RPMI7951 (cell line): ENCODE results near the gene RPS19BP1. TPM values are rescaled to one million over a fixed set of nuclear protein-coding genes. Genes with fewer than 3 reads are reported as not detected.

Experiments
- DNase-seq: peaks from one replicate; pipeline ENCODE4 v3.0.0-alpha.2; 2012; ENCODE audit warnings: low read depth
- total RNA-seq: library from RNA; depleted of rRNA; stranded (reverse); fragments of >200 nt; shearing (Covaris generic); gene quantifications from 2 replicates; pipeline ENCODE4 v1.2.3, GENCODE V29; 2014; rRNA removed

Gene RPS19BP1
- total RNA-seq, 1 experiment from 2014 or later, result 74.9 TPM

DNA sequence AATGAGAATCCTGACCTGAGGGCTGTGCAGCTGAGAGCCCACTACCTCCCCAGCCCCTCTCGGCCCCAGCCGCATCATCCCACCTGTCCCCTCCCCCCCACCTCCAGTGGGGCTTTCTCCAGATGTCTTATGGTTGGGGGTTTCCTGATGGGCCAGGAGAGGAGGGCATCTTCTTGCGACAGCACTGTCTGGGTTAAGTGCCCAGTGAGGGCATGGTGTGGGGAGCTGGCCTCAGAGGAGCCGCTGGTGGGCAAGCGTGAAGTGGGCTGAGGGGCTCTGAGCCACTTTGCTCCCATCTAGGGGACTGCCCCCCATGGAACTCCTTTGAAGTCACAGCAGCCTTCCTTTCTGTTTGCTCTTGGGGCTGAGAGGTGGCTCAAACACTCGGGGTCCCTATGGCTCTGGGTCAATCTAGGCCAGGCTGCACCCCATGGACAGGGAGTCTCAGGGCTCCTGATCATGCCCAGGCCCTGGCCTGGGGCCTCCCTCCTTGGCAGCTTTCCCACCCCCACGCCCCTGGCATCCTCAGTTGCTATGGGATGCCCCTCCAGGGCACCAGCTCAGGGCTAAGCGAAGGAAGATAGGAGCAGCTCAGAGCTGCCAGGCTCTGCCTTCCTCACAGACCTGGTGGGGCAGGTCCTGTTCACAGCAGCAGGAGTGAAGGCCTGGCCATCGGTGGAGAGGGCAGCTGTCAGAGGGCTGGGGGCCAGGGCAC, 41.4 kb downstream of the RPS19BP1 start:
- DNase-seq, result no peak

DNA sequence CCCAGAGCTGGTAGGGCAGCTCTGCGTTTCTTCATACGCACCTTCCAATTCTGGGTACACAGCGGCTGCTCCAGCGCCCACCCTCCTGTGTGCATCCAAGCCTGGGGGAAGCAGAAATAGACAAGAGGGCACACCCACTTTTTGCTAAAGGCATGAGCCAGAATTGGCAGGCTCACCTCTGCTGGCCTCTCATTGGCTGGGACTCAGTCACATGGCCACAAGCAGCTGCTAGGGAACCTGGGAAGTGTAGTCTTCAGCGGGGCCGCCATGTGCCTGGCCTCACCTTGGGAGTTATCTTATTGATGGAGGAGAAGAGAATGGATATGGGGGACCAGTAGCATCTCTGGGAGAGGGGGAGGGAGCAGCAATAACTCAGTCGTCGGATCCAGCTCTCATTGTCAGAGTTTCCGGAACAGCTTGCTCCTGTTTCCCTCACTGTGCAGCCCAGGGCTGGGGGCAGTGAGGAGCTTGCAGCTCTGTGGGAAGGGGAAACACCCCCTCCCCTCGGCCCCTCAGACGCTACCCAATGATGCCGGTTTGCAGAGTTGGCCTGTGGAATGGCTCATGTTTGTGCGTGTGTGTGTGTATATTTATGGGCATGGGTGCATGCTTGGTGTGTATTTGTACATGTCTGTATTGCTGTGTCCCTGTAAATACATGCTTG, 42.3 kb downstream of the RPS19BP1 start:
- DNase-seq, result peak; percentile 72

DNA sequence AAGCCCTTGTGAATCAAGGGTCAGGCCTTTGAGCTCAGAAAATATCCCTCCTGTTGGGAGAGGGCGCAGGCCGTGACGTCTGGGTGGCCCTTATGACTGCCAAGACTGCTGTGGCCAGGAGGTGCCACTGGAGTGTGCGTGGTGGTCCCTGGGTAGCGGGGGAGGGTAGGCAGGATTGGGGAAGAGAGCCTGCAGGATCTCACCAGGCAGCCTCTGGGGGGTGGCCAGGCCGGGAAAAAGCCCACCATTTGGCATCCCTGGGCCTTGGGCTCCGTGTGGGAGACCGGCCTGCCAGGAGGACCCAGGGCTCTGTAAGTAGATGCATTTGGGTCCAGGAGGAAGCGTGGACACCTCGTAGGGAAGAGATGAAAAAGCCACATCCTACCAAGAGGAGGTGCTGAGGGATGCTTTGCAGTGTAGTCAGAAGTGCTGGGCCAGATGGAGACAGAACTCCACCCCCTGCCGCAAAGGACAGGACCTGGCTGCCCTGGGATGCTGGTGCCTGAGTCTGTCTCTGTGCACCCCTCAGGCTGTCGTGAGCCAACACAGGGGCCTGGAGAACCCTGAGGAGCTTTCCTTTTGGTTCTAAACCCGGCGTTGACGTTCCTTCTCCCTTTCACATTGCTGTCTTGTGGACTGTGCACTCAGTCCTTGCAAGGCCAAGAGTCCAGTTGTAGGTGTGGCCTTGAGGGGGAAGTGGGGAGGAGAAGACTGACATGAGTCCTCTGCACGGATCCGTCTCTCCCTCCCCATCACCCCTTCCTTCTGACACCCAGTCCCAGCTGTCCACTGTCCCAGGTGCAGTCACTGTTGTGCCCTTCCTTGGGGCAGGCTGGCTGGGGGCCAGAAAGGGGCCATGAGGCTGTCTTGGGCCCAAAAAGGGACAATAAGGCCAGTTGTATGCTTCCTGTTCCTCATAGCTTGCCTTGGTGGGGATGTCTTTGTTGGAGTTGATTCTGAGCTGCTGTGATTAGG, 43.2 kb downstream of the RPS19BP1 start:
- no peak for DNase-seq

DNA sequence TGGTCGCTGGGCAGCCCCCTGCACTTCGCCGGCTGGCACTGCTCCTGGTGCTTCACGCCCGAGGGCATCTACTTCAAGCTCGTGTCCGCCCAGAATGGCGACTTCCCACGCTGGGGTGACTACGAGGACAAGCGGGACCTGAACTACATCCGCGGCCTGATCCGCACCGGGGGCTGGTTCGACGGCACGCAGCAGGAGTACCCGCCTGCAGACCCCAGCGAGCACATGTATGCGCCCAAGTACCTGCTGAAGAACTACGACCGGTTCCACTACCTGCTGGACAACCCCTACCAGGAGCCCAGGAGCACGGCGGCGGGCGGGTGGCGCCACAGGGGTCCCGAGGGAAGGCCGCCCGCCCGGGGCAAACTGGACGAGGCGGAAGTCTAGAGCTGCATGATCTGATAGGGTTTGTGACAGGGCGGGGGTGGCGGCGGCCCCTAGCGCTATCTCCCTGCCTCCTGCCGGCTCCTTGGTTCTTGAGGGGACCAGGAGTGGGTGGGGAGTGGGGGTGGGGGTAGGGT, 43.9 kb downstream of the RPS19BP1 start:
- no peak for DNase-seq

DNA sequence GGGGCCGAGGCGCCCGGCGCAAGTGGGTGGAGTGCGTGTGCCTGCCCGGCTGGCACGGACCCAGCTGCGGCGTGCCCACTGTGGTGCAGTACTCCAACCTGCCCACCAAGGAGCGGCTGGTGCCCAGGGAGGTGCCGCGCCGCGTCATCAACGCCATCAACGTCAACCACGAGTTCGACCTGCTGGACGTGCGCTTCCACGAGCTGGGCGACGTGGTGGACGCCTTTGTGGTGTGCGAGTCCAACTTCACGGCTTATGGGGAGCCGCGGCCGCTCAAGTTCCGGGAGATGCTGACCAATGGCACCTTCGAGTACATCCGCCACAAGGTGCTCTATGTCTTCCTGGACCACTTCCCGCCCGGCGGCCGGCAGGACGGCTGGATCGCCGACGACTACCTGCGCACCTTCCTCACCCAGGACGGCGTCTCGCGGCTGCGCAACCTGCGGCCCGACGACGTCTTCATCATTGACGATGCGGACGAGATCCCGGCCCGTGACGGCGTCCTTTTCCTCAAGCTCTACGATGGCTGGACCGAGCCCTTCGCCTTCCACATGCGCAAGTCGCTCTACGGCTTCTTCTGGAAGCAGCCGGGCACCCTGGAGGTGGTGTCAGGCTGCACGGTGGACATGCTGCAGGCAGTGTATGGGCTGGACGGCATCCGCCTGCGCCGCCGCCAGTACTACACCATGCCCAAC, 44.6 kb downstream of the RPS19BP1 start:
- DNase-seq, result no peak

DNA sequence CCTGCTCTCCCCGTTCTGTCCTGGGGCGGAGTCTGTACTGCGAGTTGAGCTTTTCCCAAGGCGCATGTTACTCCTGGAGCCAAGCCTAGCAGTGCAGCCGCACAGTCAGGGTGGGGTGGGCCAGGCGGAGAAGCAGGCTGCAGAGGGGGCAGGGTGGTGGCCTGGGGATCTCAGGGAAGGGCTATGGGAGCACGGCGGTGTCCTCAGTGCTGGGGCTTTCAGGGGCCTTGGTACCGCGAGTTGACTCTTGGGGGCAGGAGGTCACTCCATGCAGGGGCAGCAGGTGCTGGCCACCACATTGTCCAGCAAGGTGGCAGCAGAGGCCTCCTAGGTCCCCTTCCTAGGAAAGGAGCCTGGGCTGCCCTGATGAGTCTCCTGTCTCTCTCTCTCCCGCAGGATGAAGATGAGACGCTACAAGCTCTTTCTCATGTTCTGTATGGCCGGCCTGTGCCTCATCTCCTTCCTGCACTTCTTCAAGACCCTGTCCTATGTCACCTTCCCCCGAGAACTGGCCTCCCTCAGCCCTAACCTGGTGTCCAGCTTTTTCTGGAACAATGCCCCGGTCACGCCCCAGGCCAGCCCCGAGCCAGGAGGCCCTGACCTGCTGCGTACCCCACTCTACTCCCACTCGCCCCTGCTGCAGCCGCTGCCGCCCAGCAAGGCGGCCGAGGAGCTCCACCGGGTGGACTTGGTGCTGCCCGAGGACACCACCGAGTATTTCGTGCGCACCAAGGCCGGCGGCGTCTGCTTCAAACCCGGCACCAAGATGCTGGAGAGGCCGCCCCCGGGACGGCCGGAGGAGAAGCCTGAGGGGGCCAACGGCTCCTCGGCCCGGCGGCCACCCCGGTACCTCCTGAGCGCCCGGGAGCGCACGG, 45.4 kb downstream of the RPS19BP1 start:
- no peak for DNase-seq

DNA sequence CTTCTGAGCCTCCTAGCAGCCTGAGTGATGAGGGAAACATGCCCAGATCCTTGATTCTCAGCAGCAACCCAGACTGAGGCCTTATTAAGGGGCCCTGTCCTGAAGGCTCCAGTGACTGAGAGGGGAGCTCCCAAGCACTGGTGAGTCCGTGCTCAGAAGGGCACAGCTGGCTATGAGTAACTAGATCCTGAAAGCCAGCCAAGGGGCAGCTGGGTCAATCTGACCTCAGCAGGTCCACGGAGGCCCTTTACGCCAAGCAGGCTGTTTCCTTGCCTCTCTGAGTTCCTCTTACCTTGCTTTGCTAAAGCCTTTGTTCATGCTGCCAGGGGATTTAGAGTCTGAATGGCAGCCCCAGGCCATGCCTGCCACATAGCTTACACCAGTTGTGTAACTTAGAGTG, 49.8 kb downstream of the RPS19BP1 start:
- DNase-seq, result peak; percentile 69

DNA sequence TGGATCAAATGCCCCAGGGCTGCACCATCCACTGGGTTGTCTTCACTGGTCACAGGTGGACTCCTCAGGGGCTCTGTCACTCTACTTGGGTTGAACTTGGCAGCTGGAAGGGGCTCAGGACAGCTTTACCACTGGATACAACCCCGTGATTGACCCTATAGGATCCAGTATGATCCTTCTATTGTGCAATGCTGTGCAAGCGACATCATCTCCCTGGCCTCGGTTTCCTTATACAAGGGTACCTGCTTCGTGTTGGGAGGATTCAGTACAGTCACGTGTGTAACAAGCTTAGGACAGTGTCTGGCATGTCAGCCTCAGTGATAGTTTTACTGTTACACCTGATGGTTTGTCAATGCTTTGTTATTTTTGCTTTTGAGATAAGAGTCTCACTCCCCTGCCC, 51.0 kb downstream of the RPS19BP1 start:
- no peak for DNase-seq

DNA sequence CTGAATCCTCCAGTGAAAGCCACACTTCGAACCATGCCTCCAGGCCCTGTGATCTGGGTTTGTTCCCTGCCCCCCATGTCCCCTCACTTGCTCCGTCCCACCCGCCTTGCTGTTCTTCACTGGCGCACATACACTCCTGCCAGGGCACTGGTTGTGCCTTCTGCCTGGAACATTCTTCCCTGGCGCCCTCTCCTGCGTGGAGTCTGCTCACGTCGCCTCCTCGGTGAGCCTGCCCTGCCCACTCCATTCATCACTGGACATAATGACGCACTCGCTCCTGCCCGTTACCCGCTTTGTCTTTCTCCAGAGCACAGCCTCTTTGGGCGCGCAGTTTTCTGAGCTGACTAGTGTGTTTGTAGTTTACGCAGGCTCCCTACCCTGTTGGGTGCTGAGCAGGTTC, 51.5 kb downstream of the RPS19BP1 start:
- DNase-seq, result no peak

DNA sequence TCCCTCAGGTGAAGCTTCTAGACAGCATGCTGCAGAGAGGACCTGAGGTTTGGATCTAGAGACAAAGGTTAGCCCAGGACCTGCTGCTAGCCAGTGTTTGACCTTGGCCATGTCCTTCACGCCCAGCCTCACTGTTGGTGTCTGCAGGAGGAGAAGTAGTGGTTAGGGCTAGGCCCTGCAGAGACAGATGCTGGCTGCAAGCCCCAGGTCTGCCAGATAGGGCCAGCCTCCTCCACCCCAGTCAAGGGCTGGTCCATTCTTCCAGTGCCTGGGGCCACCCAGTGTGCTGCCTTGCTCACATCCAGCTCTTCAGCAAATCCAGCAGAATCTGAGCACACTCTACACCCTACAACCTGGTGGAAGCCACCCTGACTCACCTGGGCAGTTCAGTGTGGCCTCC, 52.0 kb downstream of the RPS19BP1 start:
- no peak for DNase-seq

DNA sequence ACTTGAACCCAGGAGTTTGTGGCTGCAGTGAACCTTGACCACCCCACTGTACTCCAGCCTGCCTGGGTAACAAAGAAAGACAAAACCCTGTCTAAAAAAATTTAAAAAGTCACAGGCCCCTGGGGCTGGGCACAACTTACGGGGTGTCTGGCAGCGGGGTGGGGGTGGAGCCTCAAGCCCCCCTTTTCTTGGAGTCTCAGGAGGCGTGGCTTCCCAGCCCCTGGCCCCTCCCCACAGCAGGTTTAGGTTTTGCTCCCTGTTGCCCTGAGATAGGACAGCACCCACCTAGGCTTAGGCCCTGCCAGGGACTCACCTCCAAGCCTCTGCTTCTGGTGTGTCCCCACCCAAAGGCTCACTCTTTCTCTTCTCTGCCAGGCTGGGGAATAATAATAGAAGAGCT, 53.3 kb downstream of the RPS19BP1 start:
- no peak for DNase-seq

Other genes starting within 250 kb of the RPS19BP1 start
- 1,170 and 1,583 TPM in 2 replicates for gene RPL3, start 213.1 kb downstream of the RPS19BP1 start, total RNA-seq
- 7.0 and 14.8 TPM in 2 replicates for gene SYNGR1, start 182.8 kb downstream of the RPS19BP1 start, total RNA-seq
- gene TAB1, start 133.0 kb downstream of the RPS19BP1 start, total RNA-seq, result 7.6 and 8.0 TPM in 2 replicates
- not detected in 2 replicates for gene MGAT3, start 75.7 kb downstream of the RPS19BP1 start, total RNA-seq
- gene MIEF1, start 30.5 kb downstream of the RPS19BP1 start, total RNA-seq, result 10.6 and 11.3 TPM in 2 replicates
- 190 and 217 TPM in 2 replicates for gene ATF4, start 12.2 kb downstream of the RPS19BP1 start, total RNA-seq
- gene CACNA1I, start 38.0 kb upstream of the RPS19BP1 start, total RNA-seq, result not detected in 2 replicates